Heart left ventricle (tissue), 13 donors: ENCODE measurements around the gene NTRK2.

Source experiments
- POLR2A ChIP-seq, 2 donors: fragments of 450-650 bp; IDR thresholded peaks; one replicate each; pipeline ENCODE4 v1.6.1; 2017; ENCODE audit warnings: antibody characterized with exemption in 2 of 2, mild to moderate bottlenecking in 2 of 2, moderate library complexity in 2 of 2
- TF ChIP-seq, protein P1 (sequence below), 12 donors: fragments of 200-600 bp; sonication (generic) in 4 of 12; IDR thresholded peaks; one replicate each; pipeline versions ENCODE4 v1.5.0 to v1.8.0; 2018 to 2022; ENCODE audit warnings: antibody characterized with exemption in 12 of 12, mild to moderate bottlenecking in 5 of 12
- donor health status: ischemic (EF 13 %, LVEDD 7.1; RV severe dilation, severe dysfunction).
- donor health status: DM: no; HTN: yes; CAD: no.
- donor health status: DM: no; HTN: no; CAD: no.
- donor health status: ischemic (EF 25% LVEDD 6.9; RV normal size, moderate dysfunction).
- donor health status: ischemic (EF 25% LVEDD 5.7; RV mildly dilated, moderate dysfunction).
- donor health status: ischemic (EF 35%, LVEDD 5.7; RV mildly dilated, moderate dysfunction).
- donor health status: nonischemic (EF 11% LVEDD 7.7; RV severe dilation, severe dysfunction).
- donor health status: DM: yes; HTN: yes; CAD: no.
- donor health status: PGD.
- donor health status: ischemic (EF 29% LVEDD 5.4; RV normal size, mild dysfunction).
- donor health status: nonischemic (EF 23%, LVEDD 6.1; RV moderate dilation, normal function).

DNA sequence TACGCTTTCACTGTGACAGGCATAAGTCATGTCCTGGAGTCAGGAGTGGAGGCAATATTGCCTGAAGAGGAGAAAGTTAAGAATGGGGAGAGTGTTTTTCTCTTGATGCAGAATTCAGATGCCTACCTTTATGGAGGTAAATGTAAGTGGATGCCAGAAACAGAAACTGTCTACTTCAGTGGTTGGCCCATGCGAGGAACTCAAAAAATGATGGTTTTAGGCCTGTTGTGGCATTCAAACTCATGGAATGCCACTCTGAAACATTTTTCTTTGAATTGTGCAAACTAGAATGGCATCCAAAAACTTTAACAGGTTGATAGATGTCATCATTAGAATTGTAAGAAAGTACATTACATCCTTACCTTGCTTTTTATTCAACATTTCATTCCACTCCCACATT, 47.7 kb upstream of the NTRK2 start:
- TF ChIP-seq, protein P1, sequence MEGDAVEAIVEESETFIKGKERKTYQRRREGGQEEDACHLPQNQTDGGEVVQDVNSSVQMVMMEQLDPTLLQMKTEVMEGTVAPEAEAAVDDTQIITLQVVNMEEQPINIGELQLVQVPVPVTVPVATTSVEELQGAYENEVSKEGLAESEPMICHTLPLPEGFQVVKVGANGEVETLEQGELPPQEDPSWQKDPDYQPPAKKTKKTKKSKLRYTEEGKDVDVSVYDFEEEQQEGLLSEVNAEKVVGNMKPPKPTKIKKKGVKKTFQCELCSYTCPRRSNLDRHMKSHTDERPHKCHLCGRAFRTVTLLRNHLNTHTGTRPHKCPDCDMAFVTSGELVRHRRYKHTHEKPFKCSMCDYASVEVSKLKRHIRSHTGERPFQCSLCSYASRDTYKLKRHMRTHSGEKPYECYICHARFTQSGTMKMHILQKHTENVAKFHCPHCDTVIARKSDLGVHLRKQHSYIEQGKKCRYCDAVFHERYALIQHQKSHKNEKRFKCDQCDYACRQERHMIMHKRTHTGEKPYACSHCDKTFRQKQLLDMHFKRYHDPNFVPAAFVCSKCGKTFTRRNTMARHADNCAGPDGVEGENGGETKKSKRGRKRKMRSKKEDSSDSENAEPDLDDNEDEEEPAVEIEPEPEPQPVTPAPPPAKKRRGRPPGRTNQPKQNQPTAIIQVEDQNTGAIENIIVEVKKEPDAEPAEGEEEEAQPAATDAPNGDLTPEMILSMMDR (IDR thresholded peaks at IDR 0.05), result no peak
- TF ChIP-seq POLR2A (IDR thresholded peaks at IDR 0.05), result no peak
